Measurements from ENCODE around the gene ZNF516.

The ZNF516 gene

GRCh38 chr18:76379226-76380126, 115.6 kb downstream of the ZNF516 start:
- no peak for DNase-seq

- DNase-seq, result no peak
Measured at GRCh38 chr18:76378526-76379215, 116.4 kb downstream of the ZNF516 start.

DNA sequence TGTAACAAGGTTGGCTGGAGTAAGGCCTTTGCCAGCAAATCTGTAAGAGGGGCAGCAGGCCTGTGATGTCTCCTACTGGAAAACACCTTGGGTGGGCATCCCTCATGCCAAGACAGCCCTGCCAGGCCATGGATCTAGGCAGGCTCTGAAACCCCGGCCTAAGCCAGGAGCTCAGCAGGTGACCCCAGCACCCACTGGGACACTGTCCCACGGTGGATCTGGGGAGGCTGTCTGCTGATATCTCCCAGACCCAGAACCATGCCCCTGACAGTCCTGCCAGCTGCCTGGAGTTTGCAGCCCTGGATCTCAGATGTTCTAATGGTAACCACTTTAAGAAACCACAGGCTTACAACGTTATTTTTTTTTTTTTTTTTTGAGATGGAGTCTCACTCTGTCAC, 117.7 kb downstream of the ZNF516 start:
- no peak for DNase-seq

DNA sequence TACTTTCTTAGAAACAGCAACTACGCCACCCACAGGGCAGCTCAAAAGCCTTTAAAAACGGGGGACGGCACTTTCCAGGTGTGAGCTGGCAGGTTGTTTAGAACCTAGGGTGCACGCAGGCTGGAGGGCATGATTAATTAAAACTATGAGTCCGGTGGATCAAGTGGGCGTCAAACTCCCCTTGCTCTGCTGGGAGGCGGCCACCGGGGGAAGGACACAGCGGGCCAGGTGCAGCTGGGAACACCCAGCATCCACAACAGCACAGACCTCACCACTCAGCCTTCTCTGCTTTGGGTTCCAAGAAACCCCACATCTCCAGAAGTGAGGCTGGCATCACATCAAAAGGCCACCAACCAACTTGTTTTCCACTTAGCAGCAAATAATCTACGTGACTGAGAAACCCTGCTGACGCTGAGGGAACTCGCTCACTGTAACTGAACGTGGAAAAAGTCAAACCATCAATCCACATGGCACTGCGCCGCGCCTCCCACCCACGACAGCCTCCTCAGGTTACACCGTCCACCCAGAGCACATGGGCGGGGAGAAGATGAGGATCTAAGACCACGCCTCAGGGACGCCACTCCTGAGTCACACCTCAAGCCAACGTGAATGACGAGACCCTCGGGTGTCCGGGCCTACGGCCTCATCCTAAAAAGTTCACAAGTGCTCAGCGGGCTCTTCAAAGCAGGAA, 118.2 kb downstream of the ZNF516 start:
- DNase-seq, result no peak

GRCh38 chr18:76376225-76376624, 118.8 kb downstream of the ZNF516 start:
- no peak for DNase-seq

DNA sequence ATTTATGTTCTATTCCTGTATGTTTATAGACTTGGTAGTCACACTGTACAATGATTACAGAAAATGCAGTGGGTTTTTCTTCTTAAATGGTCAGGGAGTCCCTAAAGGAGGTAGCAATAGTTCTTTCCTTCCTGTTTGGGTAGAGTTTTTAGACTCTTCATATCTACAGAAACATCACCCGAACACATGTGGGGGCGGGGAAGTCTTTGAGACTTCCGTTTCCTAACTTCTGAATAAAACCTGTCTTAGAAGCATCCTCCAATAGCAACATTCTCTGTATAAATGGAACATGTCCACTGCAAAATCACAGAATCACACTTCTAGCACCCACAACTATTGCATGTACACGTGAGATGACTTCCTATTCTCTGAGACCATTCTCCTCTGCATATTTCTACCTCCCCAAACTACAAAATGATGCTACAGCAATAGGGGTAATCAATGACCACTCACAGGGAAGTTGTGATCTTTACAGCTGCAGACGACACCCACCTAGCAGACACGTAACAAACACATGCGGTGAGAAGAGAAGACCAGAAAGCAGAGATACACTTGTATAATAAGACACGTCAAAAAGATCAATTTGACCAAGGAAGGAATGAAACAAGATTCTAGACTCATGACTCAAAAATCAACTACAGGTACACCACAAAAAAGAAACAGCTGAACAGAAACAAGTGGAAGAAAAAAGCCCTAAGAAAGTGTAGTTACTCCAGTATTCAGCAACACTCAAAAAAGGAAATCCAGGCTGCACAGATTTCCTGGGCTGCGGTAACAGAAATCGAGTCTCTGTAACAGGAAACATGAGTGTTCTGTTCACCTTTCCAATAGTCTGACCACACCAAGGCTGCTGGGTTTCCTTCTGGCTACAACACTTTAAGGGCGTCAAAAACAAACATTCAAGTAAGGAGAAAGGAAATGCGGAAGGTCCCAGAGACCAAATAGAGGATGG, 120.4 kb downstream of the ZNF516 start:
- peak; percentile 14 for DNase-seq

- no peak for DNase-seq
Measured at GRCh38 chr18:76373297-76373696, 121.7 kb downstream of the ZNF516 start.

- no peak for DNase-seq
Measured at GRCh38 chr18:76371301-76372203, 123.5 kb downstream of the ZNF516 start.

- no peak for DNase-seq
Measured at GRCh38 chr18:76370686-76371085, 124.4 kb downstream of the ZNF516 start.

DNA sequence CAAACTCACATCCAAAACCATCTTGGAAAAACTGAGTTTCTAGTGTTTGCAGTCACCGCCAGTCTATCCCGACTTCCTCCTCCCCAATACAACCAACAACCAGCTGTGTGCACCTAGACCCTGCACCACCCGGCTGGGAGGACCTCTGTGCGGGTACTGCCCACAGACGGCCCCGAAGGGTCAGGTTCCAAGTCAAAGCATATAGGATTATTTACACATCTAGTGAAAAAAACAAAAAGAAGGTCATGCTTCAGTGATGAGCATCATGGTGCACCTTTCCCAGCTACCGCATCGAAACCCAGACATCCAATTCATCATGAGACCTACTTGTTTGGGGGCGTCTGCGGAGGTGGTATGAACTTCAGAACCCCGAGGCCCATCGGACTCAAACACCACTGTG, 124.8 kb downstream of the ZNF516 start:
- DNase-seq, result no peak

- DNase-seq, result no peak
Measured at GRCh38 chr18:76369791-76370190, 125.3 kb downstream of the ZNF516 start.

- no peak for DNase-seq
Measured at GRCh38 chr18:76368976-76369375, 126.1 kb downstream of the ZNF516 start.

DNA sequence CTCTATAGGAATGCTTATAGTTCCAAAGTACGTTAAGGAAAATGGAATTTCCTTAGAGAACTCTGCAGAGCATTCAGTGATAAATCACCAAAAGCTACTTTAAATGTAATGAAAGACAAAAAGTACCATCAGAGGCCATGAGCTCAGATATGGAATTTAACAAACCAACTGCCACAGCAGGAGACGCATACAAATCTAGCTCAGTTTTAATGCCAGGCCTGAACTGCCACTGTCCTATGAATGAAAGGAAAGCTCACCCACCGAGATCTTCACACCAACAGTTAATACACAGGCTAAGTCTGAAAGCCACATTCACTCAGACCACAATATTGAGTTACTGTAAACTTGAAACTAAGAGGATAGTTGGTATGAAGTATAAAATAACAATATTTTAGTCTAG, 126.8 kb downstream of the ZNF516 start:
- no peak for DNase-seq

- no peak for DNase-seq
Measured at GRCh38 chr18:76367168-76368125, 127.6 kb downstream of the ZNF516 start.

- DNase-seq, result no peak
Measured at GRCh38 chr18:76365561-76365960, 129.5 kb downstream of the ZNF516 start.

DNA sequence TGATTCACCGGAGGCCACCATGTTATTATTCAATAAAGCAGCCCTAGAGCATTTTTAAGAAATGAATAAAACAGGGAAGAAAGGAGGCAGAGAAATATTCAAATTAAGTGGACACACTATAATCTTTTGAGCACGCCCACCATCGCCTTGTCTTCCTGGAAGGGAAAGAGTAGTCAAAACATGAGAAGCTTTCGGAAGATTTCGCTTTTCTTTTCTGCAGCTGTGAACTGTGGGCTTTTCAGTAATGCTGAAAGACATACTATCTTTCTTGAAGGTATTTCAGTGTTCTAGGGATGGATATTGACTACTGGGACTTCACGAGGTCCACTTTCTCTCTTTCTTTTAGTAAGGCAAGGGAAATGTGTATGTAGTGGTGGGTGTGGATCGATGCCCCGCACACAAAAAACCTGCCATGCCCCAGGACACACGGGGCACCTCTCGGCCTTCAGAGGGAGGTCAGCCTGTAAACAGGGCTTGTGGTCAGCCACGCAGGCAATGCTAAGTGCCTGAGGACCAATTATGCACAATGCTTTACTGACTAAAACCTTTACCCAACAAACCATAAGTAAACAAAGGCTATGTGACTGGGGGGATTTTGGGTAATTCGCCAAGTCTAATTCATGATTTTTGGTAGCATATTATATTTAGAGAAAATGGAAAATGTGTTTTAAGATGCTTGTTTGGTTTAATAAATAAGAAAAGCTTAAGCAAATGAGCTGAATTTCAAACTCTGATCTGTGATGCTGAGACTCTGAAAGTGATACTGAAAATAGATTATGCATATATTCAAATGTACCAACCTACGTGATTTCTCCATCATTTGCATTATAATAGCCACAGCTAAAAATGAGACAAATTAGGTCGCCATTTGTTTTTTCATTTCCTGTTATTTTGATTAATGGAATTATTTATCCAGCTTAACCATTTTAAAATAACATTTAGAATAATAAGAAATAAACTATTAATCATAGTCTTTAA, 130.5 kb downstream of the ZNF516 start:
- no peak for DNase-seq

DNA sequence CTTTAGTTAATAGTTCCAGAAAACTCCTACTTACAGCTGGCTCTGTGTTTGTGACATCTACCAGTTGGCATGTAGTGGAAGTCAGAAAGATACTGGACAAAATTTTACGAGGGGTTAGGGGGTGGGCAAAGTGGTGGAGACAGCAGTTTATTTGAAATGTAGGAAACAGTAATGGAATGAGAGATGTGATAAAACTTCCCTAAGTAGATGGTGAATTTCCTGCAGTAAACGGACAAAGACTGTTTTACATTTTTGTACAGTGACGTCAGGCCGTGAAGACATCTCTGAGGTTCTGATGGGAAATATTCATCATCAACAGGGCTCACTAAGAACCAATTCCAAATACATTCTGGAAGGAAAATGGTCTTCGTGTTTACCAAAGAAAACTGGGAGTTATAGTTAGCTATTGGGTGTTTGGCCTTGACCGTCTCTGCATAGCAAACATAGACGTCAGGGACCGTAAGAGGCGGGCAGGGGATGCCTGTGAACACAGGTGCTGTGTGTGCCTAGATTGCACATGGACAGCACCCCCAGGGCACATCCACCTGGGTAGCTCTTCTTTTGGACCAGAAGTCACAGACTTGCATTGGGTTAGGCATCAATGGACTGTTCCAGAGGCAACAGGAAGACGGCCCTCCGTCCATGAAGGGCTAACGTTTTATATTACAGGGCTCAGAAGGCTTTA, 131.5 kb downstream of the ZNF516 start:
- DNase-seq, result no peak

DNA sequence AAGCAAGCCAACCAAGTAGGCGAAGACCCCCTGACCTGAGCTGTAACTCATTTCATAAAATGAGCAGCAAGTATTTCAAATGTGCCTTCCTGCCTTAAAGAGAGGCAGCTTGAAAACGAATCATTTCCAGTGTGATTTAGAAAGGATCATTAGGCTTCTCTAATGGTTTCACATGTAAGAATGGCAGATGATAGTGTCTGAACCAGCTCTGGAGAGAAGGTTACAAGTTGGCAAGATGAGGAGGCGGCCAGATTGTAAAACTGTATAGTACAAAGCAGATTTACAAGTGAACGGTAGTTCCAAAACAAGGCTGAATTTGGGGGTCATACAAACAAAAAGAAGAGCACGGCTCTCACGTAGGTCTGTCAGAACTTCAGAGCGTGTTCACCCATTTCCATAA, 132.4 kb downstream of the ZNF516 start:
- DNase-seq, result no peak

Data from GF-D8 (cell line).